ENCODE data around the gene IGSF8. TPM values are rescaled to one million over a fixed set of nuclear protein-coding genes. Genes with fewer than 3 reads are reported as not detected.
A peak's percentile ranks its signal among the peaks of the same experiment; 100 is the strongest.

Gene IGSF8
- total and polyA plus RNA-seq, 2 experiments from 2014 or later, result 29.1 to 32.2 TPM

GRCh38 chr1:160101717-160102522, 3.5 kb upstream of the IGSF8 start:
- Histone ChIP-seq H3K4me1 (ENCODE audit: low read depth) (peaks cover 19% of the 10 kb centered on the region), H3K27me3 (no peaks in the 10 kb centered on the region), H3K9me3 (ENCODE audit: low read depth) (no peaks in the 10 kb centered on the region), H3K4me3 (no peak overlapping the region), H3K27ac (no peak overlapping the region), H3K36me3 (no peaks in the 10 kb centered on the region)
- no peak for TF ChIP-seq CTCF (IDR thresholded peaks at IDR 0.05; ENCODE audit: low read depth, low read length)
- DNase-seq (ENCODE audit: low read depth in 1 of 2, low spot score in 1 of 2), result no peak

- Histone ChIP-seq H3K27ac (no peak overlapping the region), H3K4me1 (ENCODE audit: low read depth) (peaks cover 19% of the 10 kb centered on the region)
These were observed 2.8 kb upstream of the IGSF8 start for GRCh38 chr1:160101037-160101716.

GRCh38 chr1:160099716-160100375, 1.4 kb upstream of the IGSF8 start:
- H3K9me3 ChIP-seq (ENCODE audit: low read depth), result no peaks in the 10 kb centered on the region
- no peak for DNase-seq (ENCODE audit: low read depth in 1 of 2, low spot score in 1 of 2)
- no peak for TF ChIP-seq CTCF (IDR thresholded peaks at IDR 0.05; ENCODE audit: low read depth, low read length)
- no peaks in the 10 kb centered on the region for H3K36me3 ChIP-seq
- H3K27me3 ChIP-seq, result no peaks in the 10 kb centered on the region
- no peak overlapping the region for H3K27ac ChIP-seq
- H3K4me3 ChIP-seq, result no peak overlapping the region
- peaks cover 19% of the 10 kb centered on the region for H3K4me1 ChIP-seq (ENCODE audit: low read depth)

More at GRCh38 chr1:160101037-160101716, 2.8 kb upstream of the IGSF8 start:
- Histone ChIP-seq H3K36me3 (no peaks in the 10 kb centered on the region), H3K27me3 (no peaks in the 10 kb centered on the region), H3K4me3 (no peak overlapping the region), H3K9me3 (ENCODE audit: low read depth) (no peaks in the 10 kb centered on the region)
- peak; percentile 71 to 87 for DNase-seq (ENCODE audit: low read depth in 1 of 2, low spot score in 1 of 2)
- TF ChIP-seq CTCF (IDR thresholded peaks at IDR 0.05; ENCODE audit: low read depth, low read length), result peak; percentile 97

- peak; percentile 96 for DNase-seq (ENCODE audit: low read depth in 1 of 2, low spot score in 1 of 2)
- Histone ChIP-seq H3K27me3 (no peaks in the 10 kb centered on the region), H3K36me3 (no peaks in the 10 kb centered on the region), H3K9me3 (ENCODE audit: low read depth) (no peaks in the 10 kb centered on the region), H3K4me3 (peak overlapping the region; percentile 28), H3K27ac (peak overlapping the region; percentile 57), H3K4me1 (ENCODE audit: low read depth) (peaks cover 14% of the 10 kb centered on the region)
- TF ChIP-seq CTCF (IDR thresholded peaks at IDR 0.05; ENCODE audit: low read depth, low read length), result no peak
These were observed 588 bp upstream of the IGSF8 start for GRCh38 chr1:160098852-160099561.
